GM10266 (cell line): ENCODE results near the gene TMA7B.

Source experiments
- DNase-seq: peaks from one replicate; pipeline ENCODE4 v3.0.0; 2012; ENCODE audit errors: extremely low spot score
- TF ChIP-seq, protein P1 (sequence below): IDR thresholded peaks from 2 replicates; pipeline ENCODE4 v1.5.1; 2012; ENCODE audit warnings: mild to moderate bottlenecking, low read depth; ENCODE audit not compliant: control insufficient read depth, insufficient read depth; ENCODE audit errors: missing control alignments

The TMA7B gene

DNA sequence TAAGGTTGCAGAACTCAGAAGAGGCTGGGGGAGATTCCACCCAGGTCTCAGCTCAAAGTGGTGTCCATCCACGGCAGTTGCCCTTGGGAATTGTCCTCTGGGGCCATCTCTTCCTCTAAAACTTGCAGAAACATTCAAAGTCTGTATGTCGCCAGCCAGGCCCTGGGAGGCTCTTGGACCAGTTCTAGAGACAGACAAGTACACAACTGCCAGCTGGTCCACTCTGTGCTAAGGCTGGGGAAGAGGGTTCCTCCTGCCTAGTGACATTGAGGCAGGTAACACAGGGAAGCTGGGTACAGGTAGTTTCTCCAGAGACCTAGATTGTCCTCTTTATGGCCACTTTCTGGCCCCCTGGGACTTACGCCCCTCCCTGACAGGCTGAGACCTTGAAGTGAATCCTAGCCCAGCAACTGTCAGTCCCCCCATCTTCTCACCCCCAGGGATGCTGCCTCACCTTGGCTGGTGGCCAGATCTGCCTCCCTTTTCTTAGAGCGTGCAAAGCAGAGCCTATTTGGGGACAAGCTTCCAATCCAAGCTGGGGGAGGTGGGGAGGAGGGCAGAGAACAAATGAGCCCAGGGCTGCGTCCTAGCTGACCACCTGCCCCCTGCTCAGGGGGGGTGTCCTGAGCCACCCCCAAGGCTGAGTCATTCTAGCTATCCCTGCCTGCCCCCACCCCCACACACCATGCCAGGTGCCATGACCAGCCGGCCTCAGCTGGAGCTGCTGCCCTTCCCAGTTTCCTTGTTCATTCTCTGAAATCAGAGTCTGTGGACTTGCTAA is 42.9 kb downstream of the TMA7B start:
- TF ChIP-seq, protein P1, sequence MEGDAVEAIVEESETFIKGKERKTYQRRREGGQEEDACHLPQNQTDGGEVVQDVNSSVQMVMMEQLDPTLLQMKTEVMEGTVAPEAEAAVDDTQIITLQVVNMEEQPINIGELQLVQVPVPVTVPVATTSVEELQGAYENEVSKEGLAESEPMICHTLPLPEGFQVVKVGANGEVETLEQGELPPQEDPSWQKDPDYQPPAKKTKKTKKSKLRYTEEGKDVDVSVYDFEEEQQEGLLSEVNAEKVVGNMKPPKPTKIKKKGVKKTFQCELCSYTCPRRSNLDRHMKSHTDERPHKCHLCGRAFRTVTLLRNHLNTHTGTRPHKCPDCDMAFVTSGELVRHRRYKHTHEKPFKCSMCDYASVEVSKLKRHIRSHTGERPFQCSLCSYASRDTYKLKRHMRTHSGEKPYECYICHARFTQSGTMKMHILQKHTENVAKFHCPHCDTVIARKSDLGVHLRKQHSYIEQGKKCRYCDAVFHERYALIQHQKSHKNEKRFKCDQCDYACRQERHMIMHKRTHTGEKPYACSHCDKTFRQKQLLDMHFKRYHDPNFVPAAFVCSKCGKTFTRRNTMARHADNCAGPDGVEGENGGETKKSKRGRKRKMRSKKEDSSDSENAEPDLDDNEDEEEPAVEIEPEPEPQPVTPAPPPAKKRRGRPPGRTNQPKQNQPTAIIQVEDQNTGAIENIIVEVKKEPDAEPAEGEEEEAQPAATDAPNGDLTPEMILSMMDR = no peak
- DNase-seq = no peak

DNA sequence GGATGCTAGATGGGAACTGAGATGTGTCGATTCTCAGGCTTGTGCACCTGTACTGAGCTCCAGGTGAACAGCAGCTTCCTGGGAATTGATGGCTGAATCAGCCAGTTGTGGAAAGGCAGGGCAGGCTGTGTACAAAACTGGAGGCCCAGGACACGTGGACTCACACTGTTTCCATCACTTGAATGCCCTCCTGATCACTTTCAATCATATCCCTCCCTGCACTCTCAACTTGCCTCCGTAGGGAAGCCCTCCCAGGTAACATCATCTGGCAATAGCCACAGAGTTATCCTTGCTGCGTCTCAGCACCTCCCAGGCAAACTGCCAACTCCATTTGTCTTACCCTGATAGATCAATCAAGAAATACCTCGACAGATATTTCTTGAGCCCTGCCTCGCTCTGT is 44.6 kb downstream of the TMA7B start:
- TF ChIP-seq, protein P1 = no peak
- DNase-seq = no peak

DNA sequence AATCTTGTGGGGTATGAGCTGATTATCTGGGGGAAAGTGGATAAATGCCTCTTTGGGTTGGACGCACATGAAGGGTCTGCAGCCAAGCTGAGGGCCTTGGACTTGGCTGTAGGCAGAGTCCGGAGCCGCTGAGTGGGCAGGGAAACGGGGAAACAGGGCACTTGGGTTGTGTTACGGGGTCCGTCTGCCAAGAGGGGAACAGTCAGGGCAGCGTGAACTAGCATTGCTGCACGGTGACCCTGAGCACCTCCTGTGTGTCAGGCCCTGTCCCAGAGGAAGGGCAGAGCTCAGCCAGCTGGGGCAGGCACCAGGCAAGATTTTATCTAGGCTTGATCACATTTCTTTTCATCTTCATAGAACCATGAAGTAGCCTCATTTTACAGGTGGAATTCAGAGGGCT is 46.4 kb downstream of the TMA7B start:
- TF ChIP-seq, protein P1 = no peak

DNA sequence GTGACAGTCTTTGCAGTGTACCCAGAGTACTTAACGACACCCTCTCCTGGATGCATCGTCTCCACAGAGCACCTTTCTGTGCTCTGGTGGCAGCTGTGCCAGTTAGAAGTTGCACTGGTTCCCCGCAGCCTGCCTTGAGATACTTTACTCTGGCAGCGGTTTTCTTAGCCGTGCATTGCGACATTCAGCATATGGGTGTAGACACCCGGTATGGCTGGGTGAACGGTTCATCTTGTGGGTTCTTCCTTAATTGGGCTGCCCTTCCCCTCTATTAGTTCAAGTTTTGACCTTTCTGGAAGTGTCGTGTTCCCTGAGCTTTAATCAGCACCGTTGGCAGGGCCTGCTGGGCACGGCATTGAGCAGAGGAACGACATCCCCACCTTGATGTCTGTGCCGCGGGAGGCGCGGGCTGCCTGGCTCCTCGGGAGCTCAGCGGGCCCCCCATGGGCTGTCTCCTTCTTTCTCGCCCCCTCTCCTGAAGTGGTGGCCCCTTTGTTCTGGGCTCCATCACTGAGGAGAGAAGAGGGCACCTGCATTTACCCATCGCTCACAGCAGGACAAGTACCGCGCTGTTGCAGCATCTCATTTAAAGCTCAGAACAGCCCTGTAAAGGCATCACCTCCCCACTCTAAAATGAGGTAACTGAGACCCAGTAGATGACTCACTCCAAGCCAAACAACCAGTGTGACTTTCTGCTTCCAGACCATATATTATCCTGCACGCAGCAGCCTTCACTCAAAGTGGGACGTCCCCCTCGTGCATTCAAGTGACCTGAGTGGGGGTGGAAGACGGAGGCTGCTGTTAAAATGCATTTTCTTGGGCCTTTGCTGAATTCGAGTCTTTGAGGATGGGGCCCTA is 47.9 kb downstream of the TMA7B start:
- TF ChIP-seq, protein P1 = no peak
- no peak for DNase-seq

More for the DNA sequence above, 46.4 kb downstream of the TMA7B start:
- DNase-seq = no peak

DNA sequence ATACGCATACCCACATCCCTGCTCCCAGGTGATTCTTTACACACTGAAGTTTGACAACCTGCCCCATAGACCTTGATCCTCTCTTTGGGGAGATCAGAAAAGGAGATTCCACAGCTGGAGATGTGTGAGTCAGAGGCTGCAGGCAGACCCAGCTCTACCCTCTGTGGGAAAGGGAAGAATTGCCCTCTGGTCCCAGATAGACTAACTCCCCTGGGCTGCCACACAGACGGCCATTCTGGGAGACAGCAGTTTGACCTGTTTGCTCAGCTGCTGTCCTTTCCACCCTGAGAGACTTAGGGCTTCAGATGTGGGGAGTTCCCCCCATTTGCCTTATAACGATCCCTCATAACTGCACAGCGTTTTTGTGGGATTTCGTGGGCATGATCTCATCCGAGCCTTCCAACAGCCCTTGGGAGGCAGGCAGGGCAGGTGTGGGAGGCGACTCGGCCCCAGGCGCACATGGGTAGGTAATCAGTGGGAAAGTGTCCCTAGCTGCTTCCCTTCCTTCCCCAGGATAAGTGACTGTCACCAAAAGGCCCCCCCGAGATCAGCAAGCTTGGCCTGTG is 48.6 kb downstream of the TMA7B start:
- TF ChIP-seq, protein P1 = no peak
- DNase-seq = no peak

DNA sequence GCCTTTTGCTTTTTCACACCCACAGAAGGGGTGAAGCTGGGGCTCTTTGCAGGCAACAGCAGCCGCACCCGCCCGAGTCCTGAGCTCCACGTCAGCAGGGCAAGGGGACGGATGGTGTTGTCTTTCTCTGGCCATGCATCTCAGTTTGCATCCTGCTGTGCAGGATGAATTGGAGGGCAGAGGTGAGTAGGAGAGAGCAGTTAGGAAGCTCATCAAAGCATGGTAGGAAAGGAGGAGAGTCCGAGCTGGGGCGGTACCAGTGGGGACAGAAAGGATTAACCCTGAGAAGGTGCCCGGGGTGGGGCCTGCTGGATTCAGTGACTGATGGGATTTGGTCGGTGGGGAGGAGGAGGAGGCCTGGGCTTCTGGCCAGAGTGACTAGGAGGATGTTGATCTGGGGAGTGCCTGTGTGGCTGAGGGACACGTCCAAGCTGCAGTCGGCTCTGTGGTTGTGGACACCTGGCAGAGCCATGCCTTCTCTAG is 49.1 kb downstream of the TMA7B start:
- TF ChIP-seq, protein P1 = no peak
- no peak for DNase-seq
